HepG2 (cell line): ENCODE measurements around the gene ZSCAN2. TPM values are rescaled to one million over a fixed set of nuclear protein-coding genes. Genes with fewer than 3 reads are reported as not detected.

ENCODE experiments used
- AGO1 ChIP-seq: fragments of 200-400 bp; formaldehyde crosslinking; IDR thresholded peaks from 2 replicates; pipeline ENCODE4 v1.6.1; 2017; ENCODE audit warnings: mild to moderate bottlenecking, low read depth, low read length, moderate library complexity; ENCODE audit not compliant: poor library complexity, severe bottlenecking
- CBFB ChIP-seq: sonication (generic); formaldehyde crosslinking; IDR thresholded peaks from 2 replicates; pipeline ENCODE4 v1.4.0; 2020; ENCODE audit warnings: missing genetic modification reagents
- CREB1 ChIP-seq, 2 experiments: fragments of 450-650 bp in 1 of 2; IDR thresholded peaks; 2 replicates each; pipeline ENCODE4 v1.6.1; 2016 to 2017; ENCODE audit warnings: control low read depth in 1 of 2, mild to moderate bottlenecking in 1 of 2, missing compliant biosample characterization in 1 of 2, missing genetic modification characterization in 1 of 2
- DNMT1 ChIP-seq: sonication (generic); formaldehyde crosslinking; IDR thresholded peaks from 2 replicates; pipeline ENCODE4 v1.5.1; 2020; ENCODE audit warnings: mild to moderate bottlenecking, missing genetic modification reagents
- ELF3 ChIP-seq: IDR thresholded peaks from 2 replicates; pipeline ENCODE4 v1.6.1; 2016; ENCODE audit warnings: missing genetic modification reagents, missing compliant biosample characterization
- ETV5 ChIP-seq: IDR thresholded peaks from 2 replicates; pipeline ENCODE4 v1.6.1; 2018; ENCODE audit warnings: missing biosample characterization, missing genetic modification reagents, inconsistent platforms, borderline replicate concordance
- LRRFIP1 ChIP-seq: sonication (generic); formaldehyde crosslinking; conservative IDR thresholded peaks from 2 replicates; pipeline ENCODE4 v1.4.0; 2020; ENCODE audit warnings: missing genetic modification reagents
- MAZ ChIP-seq, 2 experiments: sonication (generic) in 1 of 2; formaldehyde crosslinking in 1 of 2; IDR thresholded peaks; 2 replicates each; pipeline versions ENCODE4 v1.5.0 to v1.6.1; 2012 to 2020; ENCODE audit warnings: low read depth in 2 of 2, mild to moderate bottlenecking in 2 of 2, borderline replicate concordance in 1 of 2, improper control_type of control experiment in 1 of 2, low read length in 1 of 2, missing genetic modification reagents in 1 of 2, moderate library complexity in 1 of 2
- MLLT10 ChIP-seq: sonication (generic); formaldehyde crosslinking; IDR thresholded peaks from 2 replicates; pipeline ENCODE4 v1.4.0; 2020; ENCODE audit warnings: missing genetic modification reagents
- MLX ChIP-seq: IDR thresholded peaks from 2 replicates; pipeline ENCODE4 v1.6.1; 2016
- NR0B2 ChIP-seq: sonication (generic); formaldehyde crosslinking; IDR thresholded peaks from 2 replicates; pipeline ENCODE4 v1.4.0; 2020; ENCODE audit warnings: mild to moderate bottlenecking, missing genetic modification reagents
- REPIN1 ChIP-seq: sonication (generic); formaldehyde crosslinking; IDR thresholded peaks from 2 replicates; pipeline ENCODE4 v1.8.0; 2022; ENCODE audit warnings: missing genetic modification reagents, low read depth, mild to moderate bottlenecking, borderline replicate concordance
- SPEN ChIP-seq: sonication (generic); formaldehyde crosslinking; IDR thresholded peaks from 2 replicates; pipeline ENCODE4 v1.5.1; 2020; ENCODE audit warnings: low read depth, mild to moderate bottlenecking, missing genetic modification reagents
- TCF7L2 ChIP-seq: IDR thresholded peaks from 2 replicates; pipeline ENCODE4 v1.6.1; 2011; ENCODE audit warnings: mild to moderate bottlenecking, low read depth, low read length, moderate library complexity
- TOPORS ChIP-seq: sonication (generic); formaldehyde crosslinking; IDR thresholded peaks from 2 replicates; pipeline ENCODE4 v1.8.0; 2023; ENCODE audit warnings: mild to moderate bottlenecking, missing genetic modification reagents
- ZBTB42 ChIP-seq: sonication (generic); formaldehyde crosslinking; IDR thresholded peaks from 2 replicates; pipeline ENCODE4 v1.5.0; 2020; ENCODE audit warnings: mild to moderate bottlenecking, missing genetic modification reagents
- ZNF225 ChIP-seq: sonication (generic); formaldehyde crosslinking; IDR thresholded peaks from 2 replicates; pipeline ENCODE4 v1.4.0; 2020; ENCODE audit warnings: mild to moderate bottlenecking, missing genetic modification reagents
- ZNF30 ChIP-seq: sonication (generic); formaldehyde crosslinking; IDR thresholded peaks from 2 replicates; pipeline ENCODE4 v1.5.0; 2020; ENCODE audit warnings: mild to moderate bottlenecking, missing genetic modification reagents
- ZNF501 ChIP-seq: sonication (generic); formaldehyde crosslinking; IDR thresholded peaks from 2 replicates; pipeline ENCODE4 v1.5.1; 2020; ENCODE audit warnings: mild to moderate bottlenecking, moderate library complexity, missing genetic modification reagents
- ZNF629 ChIP-seq: sonication (generic); formaldehyde crosslinking; conservative IDR thresholded peaks from 2 replicates; pipeline ENCODE4 v1.5.0; 2020; ENCODE audit warnings: missing genetic modification reagents
- ZNF652 ChIP-seq: IDR thresholded peaks from 2 replicates; pipeline ENCODE4 v1.6.1; 2016; ENCODE audit warnings: low read depth, borderline replicate concordance
- polyA plus RNA-seq, 8 experiments: library from polyadenylated mRNA; depleted of rRNA in 3 of 8; stranded (reverse) in 7 of 8; unstranded in 1 of 8; fragments of >200 nt; fragmentation: Illumina TruSeq in 4 of 8; extraction: Trizol in 4 of 8; gene quantifications; 2 replicates each; pipeline versions ENCODE4 v1.2.1 to v1.2.3, GENCODE V29; 2011 to 2016; ENCODE audit warnings: low read depth in 4 of 8, missing spikeins in 1 of 8, mixed read lengths in 1 of 8; ENCODE audit not compliant: insufficient read depth in 1 of 8
- total RNA-seq, 5 experiments: library from RNA; depleted of rRNA; stranded (reverse); fragments of >200 nt; fragmentation: Illumina TruSeq; extraction: Trizol; gene quantifications; 2 replicates each; pipeline ENCODE4 v1.2.3, GENCODE V29; 2016; ENCODE audit warnings: low read depth in 1 of 5
- TF ChIP-seq, protein P1 (sequence below): sonication (generic); formaldehyde crosslinking; conservative IDR thresholded peaks from 2 replicates; pipeline ENCODE4 v1.4.0; 2020; ENCODE audit warnings: missing genetic modification reagents
- TF ChIP-seq, protein P2 (sequence below): sonication (generic); formaldehyde crosslinking; conservative IDR thresholded peaks from 2 replicates; pipeline ENCODE4 v1.8.0; 2022; ENCODE audit warnings: mild to moderate bottlenecking, moderate library complexity, missing genetic modification reagents

Gene ZSCAN2
- total and polyA plus RNA-seq, 2 of the 13 experiments (the other 11 are each of a cell fraction or from before 2014, with no cell fraction given), result 11.4 to 21.5 TPM

DNA sequence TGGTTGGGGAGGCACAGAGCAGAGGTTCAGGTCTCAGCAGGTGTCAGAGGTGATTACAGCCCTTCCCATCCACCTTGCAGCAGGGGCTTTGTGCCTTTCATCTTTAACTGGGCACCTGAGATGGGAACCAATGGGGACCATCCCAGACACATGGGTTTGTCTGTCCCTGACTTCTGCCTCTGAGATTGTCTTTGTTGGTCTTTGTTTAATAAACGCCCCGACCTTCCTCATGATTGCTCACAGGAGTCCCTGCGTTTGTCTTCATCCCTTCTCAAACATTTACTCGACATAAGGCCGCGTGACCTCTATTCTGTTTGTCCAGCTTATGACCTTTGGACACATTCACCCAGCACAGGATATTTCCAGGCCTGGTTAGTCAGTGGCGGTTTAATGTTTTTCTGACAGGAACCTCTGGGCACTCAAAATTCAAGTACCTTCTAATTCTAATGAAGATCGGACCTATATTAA is 5.9 kb downstream of the ZSCAN2 start (continued):
- TF ChIP-seq, protein P1, sequence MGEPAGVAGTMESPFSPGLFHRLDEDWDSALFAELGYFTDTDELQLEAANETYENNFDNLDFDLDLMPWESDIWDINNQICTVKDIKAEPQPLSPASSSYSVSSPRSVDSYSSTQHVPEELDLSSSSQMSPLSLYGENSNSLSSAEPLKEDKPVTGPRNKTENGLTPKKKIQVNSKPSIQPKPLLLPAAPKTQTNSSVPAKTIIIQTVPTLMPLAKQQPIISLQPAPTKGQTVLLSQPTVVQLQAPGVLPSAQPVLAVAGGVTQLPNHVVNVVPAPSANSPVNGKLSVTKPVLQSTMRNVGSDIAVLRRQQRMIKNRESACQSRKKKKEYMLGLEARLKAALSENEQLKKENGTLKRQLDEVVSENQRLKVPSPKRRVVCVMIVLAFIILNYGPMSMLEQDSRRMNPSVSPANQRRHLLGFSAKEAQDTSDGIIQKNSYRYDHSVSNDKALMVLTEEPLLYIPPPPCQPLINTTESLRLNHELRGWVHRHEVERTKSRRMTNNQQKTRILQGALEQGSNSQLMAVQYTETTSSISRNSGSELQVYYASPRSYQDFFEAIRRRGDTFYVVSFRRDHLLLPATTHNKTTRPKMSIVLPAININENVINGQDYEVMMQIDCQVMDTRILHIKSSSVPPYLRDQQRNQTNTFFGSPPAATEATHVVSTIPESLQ, result no peak
- TF ChIP-seq TCF7L2 (peak; percentile 78; the same call in 1 of the 2 replicates), ZNF629 (CRISPR knock-in tag) (no peak; the same call in 1 of the 2 replicates), ZNF225 (CRISPR knock-in tag) (no peak), MAZ (IDR thresholded peaks at IDR 0.05; ENCODE audit: borderline replicate concordance, low read depth, low read length) (no peak), MAZ (CRISPR knock-in tag; IDR thresholded peaks at IDR 0.05; ENCODE audit: low read depth) (no peak), ZNF501 (peak; percentile 74), TOPORS (peak; percentile 58; the same call in 1 of the 2 replicates), ZNF30 (CRISPR knock-in tag) (no peak), CBFB (CRISPR knock-in tag) (no peak), ZBTB42 (no peak), SPEN (CRISPR knock-in tag) (peak; percentile 63; the same call in 1 of the 2 replicates), CREB1 (IDR thresholded peaks at IDR 0.05) (0 out of 2 replicates have a peak, but pooled peaks have one; percentile 14), CREB1 (CRISPR knock-in tag; IDR thresholded peaks at IDR 0.05) (peak; percentile 62; the same call in 1 of the 2 replicates), ELF3 (peak; percentile 63; the same call in 1 of the 2 replicates), NR0B2 (CRISPR knock-in tag) (no peak), REPIN1 (CRISPR knock-in tag) (peak; percentile 89; the same call in 1 of the 2 replicates), AGO1 (no peak), DNMT1 (CRISPR knock-in tag) (no peak), MLX (CRISPR knock-in tag) (peak; percentile 85), ZNF652 (CRISPR knock-in tag) (no peak), ETV5 (CRISPR knock-in tag) (peak; percentile 70; the same call in 1 of the 2 replicates), MLLT10 (no peak), LRRFIP1 (CRISPR knock-in tag) (no peak)
- TF ChIP-seq, protein P2, sequence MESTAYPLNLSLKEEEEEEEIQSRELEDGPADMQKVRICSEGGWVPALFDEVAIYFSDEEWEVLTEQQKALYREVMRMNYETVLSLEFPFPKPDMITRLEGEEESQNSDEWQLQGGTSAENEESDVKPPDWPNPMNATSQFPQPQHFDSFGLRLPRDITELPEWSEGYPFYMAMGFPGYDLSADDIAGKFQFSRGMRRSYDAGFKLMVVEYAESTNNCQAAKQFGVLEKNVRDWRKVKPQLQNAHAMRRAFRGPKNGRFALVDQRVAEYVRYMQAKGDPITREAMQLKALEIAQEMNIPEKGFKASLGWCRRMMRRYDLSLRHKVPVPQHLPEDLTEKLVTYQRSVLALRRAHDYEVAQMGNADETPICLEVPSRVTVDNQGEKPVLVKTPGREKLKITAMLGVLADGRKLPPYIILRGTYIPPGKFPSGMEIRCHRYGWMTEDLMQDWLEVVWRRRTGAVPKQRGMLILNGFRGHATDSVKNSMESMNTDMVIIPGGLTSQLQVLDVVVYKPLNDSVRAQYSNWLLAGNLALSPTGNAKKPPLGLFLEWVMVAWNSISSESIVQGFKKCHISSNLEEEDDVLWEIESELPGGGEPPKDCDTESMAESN (CRISPR knock-in tag), result no peak
